Suppressor macrophage (primary cell): ENCODE results near the gene ZNF438.
"Not testable (repeated sequence)": the region's sequence is repeated elsewhere in the genome, so short reads cannot be mapped to it uniquely, and the experiment has no call there.

Experiments used
- DNase-seq, 4 experiments: peaks; one replicate each; pipeline ENCODE4 v3.0.0-alpha.2; 2020 to 2022

The ZNF438 gene

GRCh38 chr10:30985512-30985911 lies 46.2 kb downstream of the ZNF438 start:
- no peak for DNase-seq

- DNase-seq, result peak in 1 of 4 experiments; percentile 25
Observed at GRCh38 chr10:30984563-30985328, 46.9 kb downstream of the ZNF438 start.

GRCh38 chr10:30983209-30983608 lies 48.5 kb downstream of the ZNF438 start:
- DNase-seq, result not testable (repeated sequence)

DNA sequence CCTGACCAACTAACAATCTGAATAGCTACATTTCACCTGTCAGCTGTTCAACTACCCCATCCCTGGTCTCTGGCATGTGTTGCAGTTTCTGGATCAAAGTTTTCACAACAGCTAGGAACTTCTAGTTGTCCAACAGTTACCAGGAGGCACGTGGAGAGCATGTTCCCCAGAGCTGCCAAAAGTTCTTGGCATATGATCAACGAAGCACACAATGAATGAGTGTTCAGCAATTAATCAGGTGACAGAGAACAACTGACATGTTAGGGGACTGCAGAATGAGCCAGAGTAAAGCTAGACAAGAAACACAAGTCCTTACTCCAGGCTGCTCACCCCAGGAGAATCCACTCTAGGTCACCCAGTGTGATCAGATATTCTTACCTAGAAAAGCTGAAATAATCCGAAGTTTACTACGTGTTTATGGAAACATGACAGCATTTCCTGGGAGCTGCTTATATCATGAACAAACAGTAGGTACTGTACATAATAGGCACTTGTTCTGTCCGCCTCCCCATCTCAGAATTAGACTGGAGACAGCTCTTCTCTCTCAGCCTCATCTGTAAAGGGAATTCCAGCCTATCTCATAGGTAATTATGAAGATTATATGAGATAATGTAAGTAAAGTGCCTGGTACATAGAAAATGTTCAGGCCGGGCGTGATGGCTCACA lies 50.6 kb downstream of the ZNF438 start:
- DNase-seq, result no peak

GRCh38 chr10:30979956-30980355 lies 51.7 kb downstream of the ZNF438 start:
- no peak for DNase-seq

DNA sequence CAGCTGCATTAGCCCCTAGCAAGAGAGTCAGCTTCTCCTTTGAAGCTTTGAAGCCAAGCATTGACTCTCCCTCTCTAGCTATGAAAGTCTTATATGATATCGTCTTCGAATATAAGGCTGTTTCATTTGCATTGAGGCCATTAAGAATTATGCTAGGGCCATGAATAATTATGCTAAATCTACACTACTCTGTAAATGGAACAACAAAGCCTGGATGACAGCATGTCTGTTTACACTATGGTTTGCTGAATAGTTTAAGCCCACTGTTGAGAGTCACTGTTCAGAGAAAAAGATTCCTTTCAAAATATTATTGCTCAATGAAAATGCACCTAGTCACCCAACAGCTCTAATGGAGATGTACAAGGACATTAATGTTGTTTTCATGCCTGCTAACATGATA lies 52.8 kb downstream of the ZNF438 start:
- no peak for DNase-seq

DNA sequence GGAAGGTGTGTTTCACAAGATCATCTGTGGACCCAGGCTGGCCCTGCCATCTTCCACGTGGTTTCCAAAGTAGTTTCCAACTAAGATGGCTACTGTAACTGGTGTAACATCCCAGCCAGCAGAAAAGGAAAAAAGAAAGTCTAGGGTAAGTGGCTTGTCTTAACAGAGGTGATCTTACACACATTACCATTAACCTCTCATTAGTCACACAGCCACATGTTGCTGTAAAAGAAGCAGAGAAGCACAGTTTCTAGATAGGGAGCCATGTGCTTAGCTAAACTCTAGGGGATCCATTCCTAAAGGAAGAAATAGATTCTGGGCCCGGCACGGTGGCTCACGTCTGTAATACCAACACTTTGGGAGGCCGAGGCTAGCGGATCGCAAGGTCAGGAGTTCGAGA lies 54.3 kb downstream of the ZNF438 start:
- DNase-seq, result no peak

DNA sequence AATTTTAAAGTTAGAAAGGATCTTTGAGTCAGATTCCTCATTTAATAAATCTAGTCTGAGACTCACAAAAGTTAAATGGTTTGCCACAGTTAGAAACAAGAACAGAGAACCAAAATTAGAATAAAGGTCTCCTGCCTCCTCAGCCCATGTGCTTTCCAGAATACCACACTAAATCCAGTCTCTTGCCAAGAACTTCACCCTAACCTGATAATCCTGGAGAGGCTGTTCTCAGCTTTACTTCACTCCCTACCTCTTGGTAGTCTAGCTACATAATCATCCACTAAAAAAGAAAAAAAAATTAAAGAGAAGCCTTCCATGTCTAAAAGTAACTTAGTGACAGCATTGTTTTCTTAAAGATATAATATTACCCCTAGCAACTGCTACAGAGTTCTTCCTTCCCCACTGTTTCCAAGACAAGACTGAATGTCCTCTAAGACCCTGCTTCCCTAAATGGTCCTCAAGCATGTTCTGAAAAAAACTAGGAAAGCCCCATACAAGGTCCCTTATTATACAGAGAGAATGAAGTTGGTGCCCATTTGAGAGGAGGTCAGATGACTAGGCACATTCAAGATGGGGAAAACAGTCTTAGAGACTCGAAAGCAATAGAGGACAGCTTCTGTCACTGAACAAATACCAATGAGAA lies 56.8 kb downstream of the ZNF438 start:
- peak in 3 of 4 experiments; percentile 18 to 58 (median 48) for DNase-seq

DNA sequence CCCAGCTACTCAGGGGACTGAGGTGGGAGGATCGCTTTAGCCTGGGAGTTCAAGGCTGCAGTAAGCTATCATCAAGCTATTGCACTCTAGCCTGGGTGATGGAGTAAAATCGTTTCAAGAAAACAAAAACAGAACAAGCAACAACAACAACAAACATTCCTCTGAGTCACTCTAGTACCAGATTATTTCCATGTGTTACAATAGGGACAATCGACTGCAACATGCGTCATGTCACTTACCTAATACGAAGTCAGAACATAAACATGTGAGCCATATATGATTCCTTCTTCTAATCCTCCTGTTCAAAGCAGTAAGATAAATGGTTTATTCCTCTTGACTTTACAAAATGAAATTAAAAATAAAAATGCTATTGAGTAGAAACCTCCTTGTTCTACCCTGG lies 57.3 kb downstream of the ZNF438 start:
- DNase-seq, result no peak

- no peak for DNase-seq
Observed at GRCh38 chr10:30973737-30974136, 57.9 kb downstream of the ZNF438 start.

- DNase-seq, result peak in 1 of 4 experiments; percentile 15
Observed at GRCh38 chr10:30970760-30971460, 60.8 kb downstream of the ZNF438 start.

DNA sequence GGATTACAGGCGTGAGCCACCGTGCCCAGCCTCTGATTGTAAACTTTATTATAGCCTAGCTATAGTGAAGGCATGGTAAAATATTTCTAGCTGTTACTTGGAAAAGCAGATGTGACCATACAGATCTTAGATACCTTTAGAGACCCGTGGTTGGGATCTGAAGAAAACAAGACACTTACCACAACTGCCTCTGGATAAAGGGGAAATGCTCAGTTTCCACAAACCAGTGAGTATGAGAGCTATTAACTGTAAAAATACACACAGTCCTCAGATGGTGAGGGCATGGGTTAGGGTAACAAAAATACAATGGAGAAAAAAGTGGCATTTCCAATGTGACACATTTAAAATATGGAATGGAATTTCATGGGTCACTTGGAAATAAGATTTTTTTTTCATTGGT lies 63.0 kb downstream of the ZNF438 start:
- DNase-seq, result no peak

DNA sequence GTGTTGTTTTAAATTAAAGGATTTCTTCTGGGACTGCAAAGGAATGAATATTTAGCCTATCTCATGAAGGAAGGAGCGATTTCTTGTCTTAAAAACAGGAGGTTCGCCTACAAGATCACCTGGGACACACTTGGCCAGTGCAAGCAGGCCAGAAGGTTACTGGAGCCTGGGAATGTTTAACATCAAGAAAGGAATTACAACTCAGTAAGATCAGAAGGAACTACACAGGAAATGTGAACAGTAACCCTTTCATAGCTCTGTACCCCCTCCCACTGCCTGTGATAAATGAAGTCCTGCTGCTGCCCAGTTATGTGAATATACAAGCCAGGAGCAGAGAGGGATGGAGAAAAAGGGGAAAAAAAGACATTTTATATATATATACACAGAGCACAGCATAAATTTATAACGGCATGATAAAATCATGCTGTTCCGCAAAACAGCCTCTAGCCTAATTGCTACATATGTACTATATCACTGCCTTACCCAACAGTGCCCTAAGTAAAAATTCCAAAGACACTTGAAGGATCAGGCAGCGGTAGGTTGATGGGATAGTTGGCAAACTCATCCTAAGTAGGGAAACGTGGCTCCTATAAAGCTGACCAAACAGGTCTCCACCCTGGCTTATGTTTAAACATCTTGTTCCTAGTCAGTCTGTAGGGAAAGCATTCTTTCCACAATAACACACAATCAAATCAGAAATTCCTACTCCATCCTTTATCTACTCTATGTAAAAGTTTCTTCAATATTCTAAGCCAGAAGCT lies 63.8 kb downstream of the ZNF438 start:
- no peak for DNase-seq

DNA sequence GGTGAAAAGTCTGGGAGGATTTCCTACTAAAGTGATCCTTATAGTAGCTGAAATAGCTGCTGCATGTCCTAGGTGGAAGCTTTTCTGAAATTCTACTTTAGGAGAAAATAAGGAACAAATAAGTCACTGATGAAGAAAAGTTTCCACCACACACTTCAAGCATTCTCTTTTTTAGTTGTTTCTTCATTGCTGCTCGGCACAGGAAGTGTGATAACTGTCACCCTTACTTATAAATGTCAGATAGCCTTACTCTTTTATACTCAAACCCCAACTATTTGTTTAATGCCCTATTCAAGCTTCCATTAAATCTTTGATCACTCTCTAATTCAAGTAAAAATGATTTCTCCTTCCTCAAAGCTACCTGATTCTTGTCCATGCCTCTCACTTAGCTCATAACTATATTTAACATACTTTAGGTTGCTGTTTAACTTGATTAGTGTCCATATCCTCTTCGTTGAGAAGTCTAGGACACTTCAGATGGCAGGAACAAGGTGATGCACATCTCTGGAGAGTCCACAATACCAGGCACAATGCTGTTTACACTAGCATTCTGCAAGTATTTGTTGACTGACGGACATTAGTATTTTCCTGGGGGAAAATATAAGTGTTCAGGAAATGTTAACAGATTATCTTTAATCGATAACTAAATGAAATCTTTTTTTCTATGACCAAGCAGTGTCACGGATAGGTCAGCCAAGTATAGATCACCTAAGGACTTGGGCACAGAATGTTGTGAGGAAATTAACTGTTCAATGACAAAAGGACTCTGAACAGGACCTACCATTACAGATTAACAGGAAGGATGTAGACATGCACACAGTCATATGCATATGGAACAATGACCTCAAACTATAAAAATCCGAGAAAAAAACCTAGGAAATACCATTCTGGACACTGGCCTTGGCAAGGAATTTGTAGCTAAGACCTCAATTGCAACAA lies 67.4 kb downstream of the ZNF438 start:
- DNase-seq, result no peak

DNA sequence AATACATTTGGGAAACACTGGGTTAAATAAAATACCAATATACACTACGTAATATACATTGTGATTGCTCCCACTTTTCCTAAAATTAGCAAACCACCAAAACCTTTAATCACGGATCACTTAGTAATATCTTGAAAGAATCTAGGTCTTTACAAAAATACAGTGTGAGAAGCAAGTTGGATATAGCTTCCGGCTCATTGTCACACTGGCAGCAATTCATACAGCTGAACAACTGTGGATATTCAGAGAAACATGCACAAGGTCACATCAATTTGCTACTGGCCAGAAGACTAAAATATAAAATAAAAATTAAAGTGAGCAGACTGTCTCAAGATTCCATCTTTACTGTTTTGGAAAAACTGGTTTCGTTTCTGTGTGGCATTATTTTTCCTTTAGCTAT lies 69.1 kb downstream of the ZNF438 start:
- no peak for DNase-seq

DNA sequence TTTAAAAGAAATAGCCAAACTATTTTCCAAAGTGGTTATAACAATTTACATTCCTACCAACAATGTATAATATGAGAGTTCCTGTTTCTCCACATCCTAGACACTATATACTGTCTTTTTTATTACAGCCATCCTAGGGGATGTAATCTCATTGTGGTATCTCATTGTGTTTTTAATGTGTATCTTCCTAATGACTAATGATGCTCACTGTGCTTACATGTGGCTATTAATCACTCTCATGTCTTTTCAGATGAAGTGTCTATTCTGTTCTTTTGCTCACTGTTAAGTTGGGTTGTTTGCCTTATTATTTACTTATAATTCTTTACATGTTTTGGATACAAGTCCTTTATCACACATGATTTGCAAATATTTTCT lies 71.8 kb downstream of the ZNF438 start:
- no peak for DNase-seq

DNA sequence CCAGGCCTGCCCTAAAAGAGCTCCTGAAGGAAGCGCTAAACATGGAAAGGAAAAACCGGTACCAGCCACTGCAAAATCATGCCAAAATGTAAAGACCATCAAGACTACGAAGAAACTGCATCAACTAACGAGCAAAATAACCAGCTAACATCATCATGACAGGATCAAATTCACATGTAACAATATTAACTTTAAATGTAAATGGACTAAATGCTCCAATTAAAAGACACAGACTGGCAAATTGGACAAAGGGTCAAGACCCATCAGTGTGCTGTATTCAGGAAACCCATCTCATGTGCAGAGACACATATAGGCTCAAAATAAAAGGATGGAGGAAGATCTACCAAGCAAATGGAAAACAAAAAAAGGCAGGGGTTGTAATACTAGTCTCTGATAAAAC lies 82.4 kb downstream of the ZNF438 start:
- not testable (repeated sequence) for DNase-seq

GRCh38 chr10:30944005-30944404 lies 87.7 kb downstream of the ZNF438 start:
- DNase-seq, result peak in 1 of 4 experiments; percentile 12

DNA sequence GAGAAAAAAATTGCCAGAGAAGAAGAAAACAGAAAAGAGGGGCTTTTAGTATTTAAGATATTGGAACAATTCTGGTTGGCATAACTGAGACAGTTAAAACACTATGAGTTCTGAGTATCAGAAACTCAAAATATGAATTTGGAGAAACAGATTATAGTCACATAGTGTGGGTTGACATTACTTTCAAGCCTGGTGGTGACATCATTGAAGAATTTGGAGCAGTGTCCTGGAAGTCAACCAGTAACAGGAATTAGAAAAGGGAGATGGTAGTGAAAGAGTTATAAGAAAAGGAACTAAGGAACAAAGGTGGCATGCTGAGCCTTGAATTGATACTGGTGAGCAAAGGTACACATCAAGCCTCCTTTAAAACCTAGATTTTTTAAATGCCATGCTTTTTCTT lies 88.2 kb downstream of the ZNF438 start:
- peak in 2 of 4 experiments; percentile 22 to 30 for DNase-seq

DNA sequence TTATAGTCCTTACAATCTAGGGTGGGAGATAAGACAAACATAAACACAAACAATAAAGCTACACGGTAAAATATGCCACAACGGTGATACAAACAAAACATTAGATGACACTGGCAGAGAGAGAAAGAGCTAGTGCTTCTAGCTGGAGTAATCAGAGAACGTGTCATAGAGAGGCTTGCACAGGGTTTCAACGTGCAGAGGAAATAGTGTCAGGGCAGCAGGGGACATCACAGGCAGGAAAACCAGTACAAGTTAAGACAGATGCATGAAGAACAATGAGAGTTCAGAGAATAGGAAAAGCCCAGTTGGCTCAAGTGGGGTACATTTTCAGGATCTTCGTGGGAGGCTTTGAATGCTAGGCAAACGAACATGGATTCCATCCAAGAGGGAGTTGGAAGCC lies 91.4 kb downstream of the ZNF438 start:
- no peak for DNase-seq

DNA sequence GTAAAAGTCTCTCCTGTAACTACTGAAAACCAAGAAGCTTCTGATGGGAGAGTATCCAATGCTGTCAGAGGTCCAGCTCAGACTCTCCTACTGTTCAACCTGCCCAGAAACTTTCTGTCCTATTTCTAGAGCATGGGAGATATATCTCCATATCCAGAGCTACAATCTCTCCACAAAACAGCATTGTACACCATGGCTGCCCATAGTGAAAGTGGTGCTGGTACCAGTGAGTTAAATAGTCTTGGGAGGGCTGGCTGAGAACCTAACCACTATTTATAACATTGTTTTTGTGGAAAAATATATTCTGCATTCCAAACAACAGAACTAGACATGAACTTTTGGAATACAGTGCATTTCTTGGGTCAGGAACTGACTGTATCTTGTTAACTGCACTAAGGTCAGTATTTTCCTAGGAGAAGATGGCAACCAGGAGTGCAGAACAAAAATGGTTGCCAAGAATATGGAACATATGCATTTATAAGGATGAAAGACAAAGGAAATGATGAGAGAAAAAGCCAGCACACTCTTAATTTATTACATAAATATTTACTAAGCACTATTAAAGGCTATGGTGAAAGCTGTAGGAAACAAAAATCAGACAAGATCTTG lies 91.9 kb downstream of the ZNF438 start:
- no peak for DNase-seq
